Endodermal cell (in vitro differentiated cells): ENCODE measurements around the gene BHLHA15. TPM values are rescaled to one million over a fixed set of nuclear protein-coding genes. Genes with fewer than 3 reads are reported as not detected.
A peak's percentile ranks its signal among the peaks of the same experiment; 100 is the strongest.

Experiments used
- DNase-seq: peaks from one replicate; pipeline ENCODE4 v3.0.0-alpha.2; 2017
- H3K27ac ChIP-seq: 2 replicates; pipeline ENCODE4 v1.5.1; 2013; ENCODE audit warnings: mild to moderate bottlenecking, low read depth, low read length, moderate library complexity
- H3K27me3 ChIP-seq: 2 replicates; pipeline ENCODE4 v1.6.1; 2013; ENCODE audit warnings: mild to moderate bottlenecking, low read length, moderate library complexity; ENCODE audit not compliant: insufficient read depth, control insufficient read depth, poor library complexity, severe bottlenecking
- H3K36me3 ChIP-seq: 2 replicates; pipeline ENCODE4 v1.7.0; 2013; ENCODE audit warnings: mild to moderate bottlenecking, low read length, moderate library complexity; ENCODE audit not compliant: control insufficient read depth, insufficient read depth
- H3K4me1 ChIP-seq: one replicate; pipeline ENCODE4 v1.7.0; 2013; ENCODE audit warnings: low read length; ENCODE audit not compliant: control insufficient read depth, insufficient read depth
- H3K4me3 ChIP-seq: 2 replicates; pipeline ENCODE4 v1.5.1; 2013; ENCODE audit warnings: mild to moderate bottlenecking, low read length, moderate library complexity
- H3K9ac ChIP-seq: 2 replicates; pipeline ENCODE4 v1.6.1; 2013; ENCODE audit warnings: mild to moderate bottlenecking, low read length, moderate library complexity; ENCODE audit not compliant: poor library complexity, severe bottlenecking; ENCODE audit errors: extremely low read depth
- H3K9me3 ChIP-seq: 2 replicates; pipeline ENCODE4 v1.6.1; 2013; ENCODE audit warnings: mild to moderate bottlenecking, low read length, moderate library complexity; ENCODE audit not compliant: control insufficient read depth
- H3K27ac Mint-ChIP-seq: 2 replicates; pipeline ENCODE4 v1.8.0; 2020; ENCODE audit warnings: mixed read lengths
- H3K27me3 Mint-ChIP-seq: 2 replicates; pipeline ENCODE4 v1.8.0; 2021; ENCODE audit warnings: mild to moderate bottlenecking, mixed read lengths; ENCODE audit not compliant: insufficient read depth
- H3K36me3 Mint-ChIP-seq: 2 replicates; pipeline ENCODE4 v1.8.0; 2020; ENCODE audit warnings: low read depth, mixed read lengths
- H3K4me1 Mint-ChIP-seq: 2 replicates; pipeline ENCODE4 v1.8.0; 2020; ENCODE audit warnings: mixed read lengths
- H3K4me3 Mint-ChIP-seq: 2 replicates; pipeline ENCODE4 v1.8.0; 2020; ENCODE audit warnings: mild to moderate bottlenecking, moderate library complexity, mixed read lengths
- H3K9me3 Mint-ChIP-seq: 2 replicates; pipeline ENCODE4 v1.8.0; 2020; ENCODE audit warnings: mild to moderate bottlenecking, mixed read lengths
- WGBS, 2 experiments: methylation state at CpG; one replicate each; pipeline versions ENCODE4 v1.1.5 to v1.1.7; 2013; ENCODE audit warnings: missing lambda C conversion rate in 2 of 2, mixed read lengths in 1 of 2; ENCODE audit not compliant: insufficient coverage in 1 of 2, insufficient read length in 1 of 2; 5-methylcytosine and 5-hydroxymethylcytosine counted together
- total RNA-seq, 2 donors: library from RNA; stranded (reverse); fragmentation: NEBNext Ultra II Directional in 1 of 2; extraction: Animal tissue kit (Norgen Biotek cat#: 25700) in 1 of 2; gene quantifications; 2 replicates in 1 of 2; 3 replicates in 1 of 2; pipeline ENCODE4 v1.2.1, GENCODE V29; 2021
- TF ChIP-seq, protein P1 (sequence below): fragments of 200-600 bp; sonication (generic); conservative IDR thresholded peaks from 2 replicates; pipeline ENCODE4 v1.5.0; 2021; ENCODE audit warnings: antibody characterized with exemption, mild to moderate bottlenecking

BHLHA15 gene
- total RNA-seq, 2 donors from 2014 or later: 0.86 to 0.95 TPM

DNA sequence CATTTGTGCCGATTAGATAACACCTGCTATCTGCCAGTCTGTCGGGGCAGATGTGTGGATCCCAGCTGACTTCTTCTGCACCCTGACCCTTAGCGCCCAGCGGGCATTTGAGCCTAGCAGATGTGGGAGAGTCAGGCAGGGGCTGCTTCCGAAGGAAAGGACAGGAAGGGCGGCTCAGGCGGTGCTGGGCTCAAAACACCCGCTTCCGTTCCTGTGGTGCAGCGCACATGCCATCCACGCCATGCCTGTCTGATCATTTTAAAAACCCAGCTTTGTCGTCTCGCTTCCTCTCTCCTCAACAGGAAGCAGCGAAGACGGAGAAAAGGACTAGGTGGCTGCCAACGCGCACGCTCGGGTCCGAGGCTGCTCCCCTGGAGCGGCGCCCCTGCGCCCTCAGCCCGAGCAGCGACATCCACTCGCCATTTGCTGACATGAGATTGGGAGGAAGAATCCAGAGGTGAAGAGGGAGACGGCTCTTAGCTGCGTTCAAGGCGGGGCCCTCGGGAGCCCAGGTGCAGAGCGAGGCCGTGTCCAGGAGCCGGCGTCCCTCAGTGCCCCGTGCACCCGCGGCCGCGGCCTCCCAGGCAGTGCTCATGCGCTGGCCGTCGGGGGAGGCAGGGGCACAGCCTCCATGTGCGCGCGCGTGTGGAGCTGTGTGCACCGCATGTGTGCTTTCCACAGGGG lies 5.9 kb upstream of the BHLHA15 start:
- Mint-ChIP-seq H3K9me3 (no peaks in the 10 kb centered on the region), H3K4me1 (no peaks in the 10 kb centered on the region), H3K4me3 (no peak overlapping the region), H3K27me3 (peaks cover 2% of the 10 kb centered on the region), H3K27ac (no peak overlapping the region), H3K36me3 (peaks cover 20% of the 10 kb centered on the region)
- H3K9ac ChIP-seq: no peak overlapping the region
- DNase-seq: no peak
- no peaks in the 10 kb centered on the region for H3K27me3 ChIP-seq
- H3K4me3 ChIP-seq: no peak overlapping the region
- H3K36me3 ChIP-seq: peaks cover 12% of the 10 kb centered on the region
- H3K9me3 ChIP-seq: no peaks in the 10 kb centered on the region
- H3K4me1 ChIP-seq: no peaks in the 10 kb centered on the region
- H3K27ac ChIP-seq: no peak overlapping the region
- TF ChIP-seq, protein P1, sequence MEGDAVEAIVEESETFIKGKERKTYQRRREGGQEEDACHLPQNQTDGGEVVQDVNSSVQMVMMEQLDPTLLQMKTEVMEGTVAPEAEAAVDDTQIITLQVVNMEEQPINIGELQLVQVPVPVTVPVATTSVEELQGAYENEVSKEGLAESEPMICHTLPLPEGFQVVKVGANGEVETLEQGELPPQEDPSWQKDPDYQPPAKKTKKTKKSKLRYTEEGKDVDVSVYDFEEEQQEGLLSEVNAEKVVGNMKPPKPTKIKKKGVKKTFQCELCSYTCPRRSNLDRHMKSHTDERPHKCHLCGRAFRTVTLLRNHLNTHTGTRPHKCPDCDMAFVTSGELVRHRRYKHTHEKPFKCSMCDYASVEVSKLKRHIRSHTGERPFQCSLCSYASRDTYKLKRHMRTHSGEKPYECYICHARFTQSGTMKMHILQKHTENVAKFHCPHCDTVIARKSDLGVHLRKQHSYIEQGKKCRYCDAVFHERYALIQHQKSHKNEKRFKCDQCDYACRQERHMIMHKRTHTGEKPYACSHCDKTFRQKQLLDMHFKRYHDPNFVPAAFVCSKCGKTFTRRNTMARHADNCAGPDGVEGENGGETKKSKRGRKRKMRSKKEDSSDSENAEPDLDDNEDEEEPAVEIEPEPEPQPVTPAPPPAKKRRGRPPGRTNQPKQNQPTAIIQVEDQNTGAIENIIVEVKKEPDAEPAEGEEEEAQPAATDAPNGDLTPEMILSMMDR: no peak
- WGBS, 2 experiments: 93 to 97% methylated on average over 39 to 47 of the region's 47 CpGs

DNA sequence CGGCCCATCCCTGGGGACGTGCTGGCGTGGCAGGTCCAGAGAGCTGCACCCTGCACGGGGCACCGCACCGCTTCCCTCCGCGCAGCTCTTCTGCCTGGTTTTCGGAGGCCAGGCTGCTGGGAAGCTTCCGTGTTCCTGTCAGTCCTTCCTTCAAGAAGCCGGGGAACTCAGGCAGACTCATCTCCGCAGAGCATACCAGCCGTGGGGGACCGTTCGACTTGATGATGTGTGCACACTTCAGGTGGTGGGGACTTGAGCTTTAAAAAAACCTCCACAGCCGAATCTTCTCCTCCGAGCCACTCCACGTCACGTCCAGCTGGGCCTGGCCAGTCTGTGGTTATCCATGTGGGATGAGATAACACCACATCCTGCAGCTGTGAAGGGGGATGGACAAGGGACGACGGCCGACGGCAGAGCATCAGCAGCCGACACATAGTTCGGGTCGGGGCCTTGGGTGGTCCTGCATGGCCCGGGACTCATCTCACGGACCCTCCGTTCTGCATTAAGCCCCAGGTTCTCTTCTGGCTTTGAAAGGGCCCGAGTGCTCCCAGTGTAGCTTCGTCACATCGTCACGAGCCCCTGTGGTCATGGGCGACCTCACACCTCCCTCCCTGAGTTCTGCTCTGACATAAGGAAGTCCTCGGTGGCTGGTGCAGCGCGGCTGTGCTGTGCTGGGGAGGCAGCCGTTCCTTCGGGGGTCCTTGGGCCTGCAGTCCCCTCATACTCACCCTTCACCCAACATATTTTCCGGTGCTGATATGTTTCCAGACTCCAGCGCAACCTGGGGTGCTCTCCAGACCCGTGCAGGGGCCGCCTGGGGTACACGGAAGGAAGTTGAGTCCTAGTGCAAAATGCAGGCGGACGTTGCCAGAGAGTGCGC lies 4.5 kb upstream of the BHLHA15 start:
- Histone ChIP-seq H3K4me3 (no peak overlapping the region), H3K9me3 (no peaks in the 10 kb centered on the region), H3K27ac (no peak overlapping the region), H3K27me3 (no peaks in the 10 kb centered on the region), H3K9ac (no peak overlapping the region), H3K4me1 (no peaks in the 10 kb centered on the region), H3K36me3 (peaks cover 12% of the 10 kb centered on the region)
- H3K9me3 Mint-ChIP-seq: no peaks in the 10 kb centered on the region
- peaks cover 20% of the 10 kb centered on the region for H3K36me3 Mint-ChIP-seq
- TF ChIP-seq, protein P1: no peak
- no peak overlapping the region for H3K4me3 Mint-ChIP-seq
- no peak overlapping the region for H3K27ac Mint-ChIP-seq
- DNase-seq: no peak
- peaks cover 2% of the 10 kb centered on the region for H3K27me3 Mint-ChIP-seq
- WGBS, 2 experiments: 94 to 98% methylated on average over 43 to 47 of the region's 47 CpGs
- no peaks in the 10 kb centered on the region for H3K4me1 Mint-ChIP-seq

DNA sequence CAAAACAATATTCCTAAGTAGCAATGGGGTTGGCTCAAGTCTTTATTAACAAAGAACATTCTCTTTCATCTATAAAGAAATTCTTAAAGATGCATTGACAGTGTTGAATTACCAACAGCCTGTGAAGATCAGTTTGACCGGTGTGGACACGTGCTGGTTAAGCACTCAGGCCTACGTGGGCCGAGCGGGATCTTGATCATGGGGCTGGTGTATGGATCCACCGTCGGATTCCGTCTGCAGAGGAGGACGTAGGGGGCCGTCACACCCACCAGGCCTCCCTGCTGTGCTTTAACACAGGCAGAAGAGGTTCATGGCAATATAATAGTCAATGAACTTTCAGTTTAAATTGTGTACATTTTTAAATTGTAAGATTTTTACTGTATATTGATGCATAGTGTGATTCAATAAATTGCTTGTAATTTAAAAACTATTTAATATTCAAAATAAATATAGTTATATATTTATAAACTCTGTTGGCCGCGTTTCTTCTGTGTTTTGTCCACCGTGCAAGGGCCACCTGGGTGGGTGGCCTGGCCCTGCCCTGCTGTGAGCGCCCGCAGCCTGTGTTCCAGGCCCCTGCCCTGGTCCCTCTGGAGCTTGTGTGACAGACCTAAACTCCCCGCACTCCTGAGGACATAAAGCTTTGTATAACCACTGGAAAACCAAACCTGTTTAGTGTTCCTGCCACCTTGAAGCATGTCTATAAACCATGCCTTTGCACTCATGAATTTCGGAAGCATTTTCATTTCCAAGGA lies 1.9 kb upstream of the BHLHA15 start:
- TF ChIP-seq, protein P1: no peak
- no peaks in the 10 kb centered on the region for H3K4me1 ChIP-seq
- no peaks in the 10 kb centered on the region for H3K27me3 ChIP-seq
- DNase-seq: no peak
- H3K9me3 Mint-ChIP-seq: no peaks in the 10 kb centered on the region
- H3K27me3 Mint-ChIP-seq: peaks cover 2% of the 10 kb centered on the region
- peaks cover 20% of the 10 kb centered on the region for H3K36me3 Mint-ChIP-seq
- no peak overlapping the region for H3K27ac ChIP-seq
- no peaks in the 10 kb centered on the region for H3K4me1 Mint-ChIP-seq
- H3K9me3 ChIP-seq: no peaks in the 10 kb centered on the region
- 94% methylated on average over 16 to 17 of the region's 17 CpGs for WGBS, 2 experiments
- peak overlapping the region; percentile 51 for H3K4me3 Mint-ChIP-seq
- H3K27ac Mint-ChIP-seq: no peak overlapping the region
- H3K36me3 ChIP-seq: peaks cover 12% of the 10 kb centered on the region
- no peak overlapping the region for H3K9ac ChIP-seq
- H3K4me3 ChIP-seq: no peak overlapping the region
